K562 (cell line): ENCODE measurements around the gene SAFB. TPM values are rescaled to one million over a fixed set of nuclear protein-coding genes. Genes with fewer than 3 reads are reported as not detected.

ENCODE experiments used
- CBX2 ChIP-seq: fragments of 200-600 bp; sonication (generic); IDR thresholded peaks from one replicate; pipeline ENCODE4 v1.6.1; 2012; ENCODE audit warnings: mild to moderate bottlenecking, low read length, inconsistent platforms; ENCODE audit not compliant: insufficient read depth, poor library complexity, severe bottlenecking
- ELF4 ChIP-seq: fragments of 450-650 bp; formaldehyde crosslinking; IDR thresholded peaks from 2 replicates; pipeline ENCODE4 v1.4.0; 2022; ENCODE audit warnings: missing genetic modification characterization
- MTA3 ChIP-seq: fragments of 450-650 bp; formaldehyde crosslinking; IDR thresholded peaks from 2 replicates; pipeline ENCODE4 v1.6.1; 2017; ENCODE audit warnings: mild to moderate bottlenecking, borderline replicate concordance
- PHF21A ChIP-seq: fragments of 450-650 bp; IDR thresholded peaks from 2 replicates; pipeline ENCODE4 v1.6.1; 2017; ENCODE audit warnings: low read depth, borderline replicate concordance
- PHF8 ChIP-seq: fragments of 200-600 bp; sonication (generic); IDR thresholded peaks from 2 replicates; pipeline ENCODE4 v1.6.1; 2012; ENCODE audit warnings: mixed run types, mild to moderate bottlenecking, inconsistent platforms, low read length, moderate library complexity, borderline replicate concordance
- POLR2AphosphoS2 ChIP-seq: IDR thresholded peaks from 2 replicates; pipeline ENCODE4 v1.6.1; 2012; ENCODE audit warnings: low read length, improper control_type of control experiment
- TCF3 ChIP-seq: sonication (generic); formaldehyde crosslinking; IDR thresholded peaks from 2 replicates; pipeline ENCODE4 v1.4.0; 2020; ENCODE audit warnings: mild to moderate bottlenecking, missing genetic modification reagents
- THAP12 ChIP-seq: fragments of 250-450 bp; sonication (Bioruptor Pico); IDR thresholded peaks from 2 replicates; pipeline ENCODE4 v1.9.0; 2021; ENCODE audit warnings: mild to moderate bottlenecking, inconsistent platforms
- THRB ChIP-seq: fragments of 450-650 bp; formaldehyde crosslinking; conservative IDR thresholded peaks from 2 replicates; pipeline ENCODE4 v1.4.0; 2022; ENCODE audit warnings: mild to moderate bottlenecking, missing genetic modification characterization
- ZBTB2 ChIP-seq: fragments of 450-650 bp; IDR thresholded peaks from 2 replicates; pipeline ENCODE4 v1.6.1; 2016; ENCODE audit warnings: antibody characterized with exemption
- ZFP36 ChIP-seq: fragments of 150-350 bp; IDR thresholded peaks from 2 replicates; pipeline ENCODE4 v1.6.1; 2018; ENCODE audit warnings: low read length, low read depth; ENCODE audit not compliant: partially characterized antibody
- ZFP91 ChIP-seq: sonication (generic); formaldehyde crosslinking; IDR thresholded peaks from 2 replicates; pipeline ENCODE4 v1.8.0; 2022; ENCODE audit warnings: mild to moderate bottlenecking, missing genetic modification reagents
- ZHX1 ChIP-seq: fragments of 150-350 bp; conservative IDR thresholded peaks from 2 replicates; pipeline ENCODE4 v1.6.1; 2014; ENCODE audit warnings: low read length
- ZNF253 ChIP-seq: fragments of 250-450 bp; sonication (Bioruptor Pico); conservative IDR thresholded peaks from 2 replicates; pipeline ENCODE4 v1.6.1; 2021; ENCODE audit warnings: mild to moderate bottlenecking
- ZNF3 ChIP-seq: fragments of 250-450 bp; sonication (Bioruptor Pico); IDR thresholded peaks from 2 replicates; pipeline ENCODE4 v1.5.0; 2021; ENCODE audit warnings: mild to moderate bottlenecking, moderate library complexity
- ZNF436 ChIP-seq: fragments of 250-450, 450-650 bp; sonication (Bioruptor Pico); formaldehyde crosslinking; IDR thresholded peaks from 2 replicates; pipeline ENCODE4 v1.7.0; 2020; ENCODE audit warnings: mild to moderate bottlenecking
- polyA plus RNA-seq, 8 experiments: library from polyadenylated mRNA; depleted of rRNA in 4 of 8; stranded (reverse) in 5 of 8; unstranded in 3 of 8; fragments of >200 nt; fragmentation: Nextera tagmentation in 2 of 8; fragmentation: Illumina TruSeq in 1 of 8; extraction: Ambion mirVana in 2 of 8; extraction: Trizol in 1 of 8; gene quantifications; 2 replicates each; pipeline versions ENCODE4 v1.2.1 to v1.2.3, GENCODE V29; 2011 to 2014; ENCODE audit warnings: inconsistent platforms in 1 of 8, missing spikeins in 1 of 8
- total RNA-seq, 7 experiments: library from RNA; depleted of rRNA in 6 of 7; stranded (reverse); fragments of >200 nt in 6 of 7; fragmentation: Illumina TruSeq in 2 of 7; extraction: Trizol in 2 of 7; gene quantifications; 2 replicates each; pipeline versions ENCODE4 v1.2.1 to v1.2.3, GENCODE V29; 2011 to 2021; ENCODE audit warnings: low replicate concordance in 1 of 7

SAFB gene
- total and polyA plus RNA-seq, 9 of the 15 experiments (the other 6 are each of a cell fraction or from before 2014, with no cell fraction given): 1.1 to 151 (median 83.1) TPM

GRCh38 chr19:5690125-5690954, 67.5 kb downstream of the SAFB start, which contains the start of gene RPL36 (continued):
- TF ChIP-seq ZHX1: no peak
- no peak for TF ChIP-seq ZNF3 (CRISPR knock-in tag)
- TF ChIP-seq TCF3 (CRISPR knock-in tag): peak; percentile 1; the same call in 1 of the 2 replicates
- 0 out of 2 replicates have a peak, but pooled peaks have one; percentile 35 for TF ChIP-seq PHF21A
- TF ChIP-seq ELF4 (CRISPR knock-in tag): no peak
- TF ChIP-seq ZNF253 (CRISPR knock-in tag): no peak
- peak; percentile 99 for TF ChIP-seq ZBTB2
- TF ChIP-seq THAP12 (CRISPR knock-in tag): peak; percentile 93
- TF ChIP-seq ZFP36: no peak
- peak; percentile 96 for TF ChIP-seq MTA3
- peak; percentile 27; the same call in 1 of the 2 replicates for TF ChIP-seq THRB (CRISPR knock-in tag)
- no peak for TF ChIP-seq CBX2
- TF ChIP-seq POLR2AphosphoS2: no peak
- TF ChIP-seq ZNF436: no peak
- TF ChIP-seq ZFP91: no peak; the same call in 1 of the 2 replicates
- TF ChIP-seq PHF8: peak; percentile 98
